HG03442 (cell line): ENCODE measurements around the gene RAD17.
"Not testable (repeated sequence)": the region's sequence is repeated elsewhere in the genome, so short reads cannot be mapped to it uniquely, and the experiment has no call there.

Experiments used
- ATAC-seq: cut with Tn5 transposase; IDR thresholded peaks from one replicate; pipeline ENCODE4 v1.9.1; 2021; ENCODE audit warnings: mild to moderate bottlenecking, moderate library complexity; ENCODE audit not compliant: unreplicated experiment

RAD17 gene

GRCh38 chr5:69454460-69455249 lies 85.0 kb downstream of the RAD17 start:
- ATAC-seq, result no peak

- not testable (repeated sequence) for ATAC-seq
Observed at GRCh38 chr5:69455428-69455988, 85.9 kb downstream of the RAD17 start.

- no peak for ATAC-seq
Observed at GRCh38 chr5:69462170-69462569, 92.6 kb downstream of the RAD17 start.
